Esophagus squamous epithelium (tissue), 4 donors: ENCODE data around the gene PMFBP1.

Source experiments
- CTCF ChIP-seq, 6 experiments: fragments of 450-650 bp in 4 of 6; fragments of 200-600 bp in 2 of 6; sonication (generic) in 2 of 6; IDR thresholded peaks; one replicate each; pipeline ENCODE4 v1.5.1; 2016 to 2019; ENCODE audit warnings: antibody characterized with exemption in 6 of 6, mild to moderate bottlenecking in 4 of 6, moderate library complexity in 4 of 6
- POLR2A ChIP-seq, 4 donors: fragments of 450-650 bp; IDR thresholded peaks; one replicate each; pipeline ENCODE4 v1.6.1; 2017; ENCODE audit warnings: antibody characterized with exemption in 4 of 4, mild to moderate bottlenecking in 4 of 4, moderate library complexity in 3 of 4

GRCh38 chr16:72093448-72094265 lies 78.3 kb downstream of the PMFBP1 start, which contains the start of the genes DHX38 and TXNL4B:
- TF ChIP-seq CTCF (IDR thresholded peaks at IDR 0.05), result peak in 2 of 6 experiments; percentile 4 to 18
- peak in 3 of 4 donors; percentile 25 to 85 (median 76) for TF ChIP-seq POLR2A (IDR thresholded peaks at IDR 0.05)
